HTERT RPE-1 (cell line): Measurements from ENCODE around the gene CTSO.
"Not testable (repeated sequence)": the region's sequence is repeated elsewhere in the genome, so short reads cannot be mapped to it uniquely, and the experiment has no call there.

Source experiments
- in situ Hi-C: fragments of 300-500 bp; cut with MboI; formaldehyde crosslinking; loops from 4 replicates; pipeline ENCODE4 v1.14.3; 2020; ENCODE audit warnings: low sequenced_read_pairs

CTSO gene

GRCh38 chr4:155908187-155909139, 45.2 kb downstream of the CTSO start:
- in situ Hi-C loops, result no loop called here

- in situ Hi-C loops, result no loop called here
These were observed 46.1 kb downstream of the CTSO start for GRCh38 chr4:155907556-155907955.

- in situ Hi-C loops, result no loop called here
These were observed 47.0 kb downstream of the CTSO start for GRCh38 chr4:155906554-155907247.

GRCh38 chr4:155904331-155904730, 49.3 kb downstream of the CTSO start:
- in situ Hi-C loops, result no loop called here

GRCh38 chr4:155903453-155903852, 50.2 kb downstream of the CTSO start, which contains the start of gene TDO2:
Gene TDO2, plus strand, starts transcription at chr4:155903696. Its CDS starts 63 bp downstream, at chr4:155903759.
- in situ Hi-C loops, result no loop called here

- in situ Hi-C loops, result no loop called here
These were observed 52.7 kb downstream of the CTSO start for GRCh38 chr4:155901013-155901412.

GRCh38 chr4:155900381-155900780, 53.3 kb downstream of the CTSO start:
- in situ Hi-C loops, result no loop called here

GRCh38 chr4:155899891-155900290, 53.8 kb downstream of the CTSO start:
- in situ Hi-C loops, result no loop called here

- in situ Hi-C loops, result not testable (repeated sequence)
These were observed 55.3 kb downstream of the CTSO start for GRCh38 chr4:155898371-155898770.

GRCh38 chr4:155891058-155891457, 62.6 kb downstream of the CTSO start:
- in situ Hi-C loops, result no loop called here

- in situ Hi-C loops, result no loop called here
These were observed 63.7 kb downstream of the CTSO start for GRCh38 chr4:155889946-155890345.

GRCh38 chr4:155889031-155889793, 64.5 kb downstream of the CTSO start:
- in situ Hi-C loops, result no loop called here

- in situ Hi-C loops, result no loop called here
These were observed 65.7 kb downstream of the CTSO start for GRCh38 chr4:155887847-155888570.

GRCh38 chr4:155887045-155887444, 66.6 kb downstream of the CTSO start:
- in situ Hi-C loops, result no loop called here

GRCh38 chr4:155885666-155886065, 68.0 kb downstream of the CTSO start:
- in situ Hi-C loops, result no loop called here

GRCh38 chr4:155883895-155884294, 69.8 kb downstream of the CTSO start:
- in situ Hi-C loops, result no loop called here

- in situ Hi-C loops, result no loop called here
These were observed 72.1 kb downstream of the CTSO start for GRCh38 chr4:155881555-155881954.

GRCh38 chr4:155879767-155880166, 73.9 kb downstream of the CTSO start:
- in situ Hi-C loops, result no loop called here

- in situ Hi-C loops, result no loop called here
These were observed 75.1 kb downstream of the CTSO start for GRCh38 chr4:155878611-155879010.

- in situ Hi-C loops, result no loop called here
These were observed 75.7 kb downstream of the CTSO start for GRCh38 chr4:155877971-155878370.

- in situ Hi-C loops, result no loop called here
These were observed 77.8 kb downstream of the CTSO start for GRCh38 chr4:155875878-155876277.
